Omental fat pad (tissue), 4 donors: ENCODE measurements around the gene TRPC4. TPM values are rescaled to one million over a fixed set of nuclear protein-coding genes. Genes with fewer than 3 reads are reported as not detected.

Experiments
- ATAC-seq: fragments of 150-250 bp; one replicate; pipeline ENCODE4 v1.9.1; 2016; ENCODE audit warnings: mild to moderate bottlenecking, moderate library complexity; ENCODE audit not compliant: low FRiP score
- DNase-seq: peaks from one replicate; pipeline ENCODE4 v3.0.0-alpha.2; 2019; ENCODE audit warnings: low spot score
- CTCF ChIP-seq, 3 donors: fragments of 450-650 bp; IDR thresholded peaks; one replicate each; pipeline ENCODE4 v1.5.1; 2016 to 2017; ENCODE audit warnings: antibody characterized with exemption in 3 of 3, mild to moderate bottlenecking in 3 of 3, moderate library complexity in 2 of 3
- total RNA-seq, 4 donors: library from RNA; depleted of rRNA; stranded (reverse); fragments of >200 nt; gene quantifications; one replicate each; pipeline ENCODE4 v1.1.0, GENCODE V29; 2016

The TRPC4 gene
- total RNA-seq, 4 donors from 2014 or later: 0.56 to 1.4 (median 0.95) TPM

GRCh38 chr13:37905736-37906135 is 36.2 kb upstream of the TRPC4 start:
- no peak for DNase-seq
- no peak for TF ChIP-seq CTCF (IDR thresholded peaks at IDR 0.05)
- no peak for ATAC-seq

- ATAC-seq: no peak
- no peak for TF ChIP-seq CTCF (IDR thresholded peaks at IDR 0.05)
- DNase-seq: no peak
These were observed 30.2 kb upstream of the TRPC4 start for GRCh38 chr13:37899753-37900152.

GRCh38 chr13:37893321-37893720 is 23.7 kb upstream of the TRPC4 start:
- TF ChIP-seq CTCF (IDR thresholded peaks at IDR 0.05): no peak
- no peak for DNase-seq
- no peak for ATAC-seq

GRCh38 chr13:37889820-37890219 is 20.2 kb upstream of the TRPC4 start:
- no peak for DNase-seq
- no peak for TF ChIP-seq CTCF (IDR thresholded peaks at IDR 0.05)
- no peak for ATAC-seq

GRCh38 chr13:37889102-37889501 is 19.5 kb upstream of the TRPC4 start:
- DNase-seq (no peak), ATAC-seq (no peak)
- TF ChIP-seq CTCF (IDR thresholded peaks at IDR 0.05): no peak

- TF ChIP-seq CTCF (IDR thresholded peaks at IDR 0.05): no peak
- no peak for DNase-seq
- ATAC-seq: no peak
These were observed 17.3 kb upstream of the TRPC4 start for GRCh38 chr13:37886879-37887278.

GRCh38 chr13:37884674-37885073 is 15.1 kb upstream of the TRPC4 start:
- ATAC-seq: no peak
- TF ChIP-seq CTCF (IDR thresholded peaks at IDR 0.05): no peak
- no peak for DNase-seq
